NCI-H748 (cell line): ENCODE data around the gene RPS14.

Source experiments
- DNase-seq: peaks from one replicate; lab custom pipeline; 2025; ENCODE audit not compliant: unreplicated experiment; lab: John Stamatoyannopoulos, UW

RPS14 gene

GRCh38 chr5:150449517-150450339, at the start of gene RPS14:
Gene RPS14 (minus strand): TSS chr5:150449739. CDS start chr5:150447733, 2,006 bp downstream.
- peak; percentile 92 for DNase-seq

GRCh38 chr5:150498971-150499370, 49.4 kb upstream of the RPS14 start:
- DNase-seq = no peak

GRCh38 chr5:150498501-150498900, 49.0 kb upstream of the RPS14 start:
- DNase-seq = peak; percentile 47

GRCh38 chr5:150497989-150498317, 48.4 kb upstream of the RPS14 start:
- no peak for DNase-seq

- no peak for DNase-seq
Observed at GRCh38 chr5:150497274-150497988, 47.9 kb upstream of the RPS14 start.

GRCh38 chr5:150496534-150496933, 47.0 kb upstream of the RPS14 start:
- no peak for DNase-seq

- no peak for DNase-seq
Observed at GRCh38 chr5:150496098-150496497, 46.6 kb upstream of the RPS14 start.

GRCh38 chr5:150492621-150493020, 43.1 kb upstream of the RPS14 start:
- no peak for DNase-seq

- no peak for DNase-seq
Observed at GRCh38 chr5:150491876-150492275, 42.3 kb upstream of the RPS14 start.

GRCh38 chr5:150490754-150491153, 41.2 kb upstream of the RPS14 start:
- no peak for DNase-seq

- DNase-seq = no peak
Observed at GRCh38 chr5:150490296-150490669, 40.7 kb upstream of the RPS14 start.

GRCh38 chr5:150489360-150490295, 40.1 kb upstream of the RPS14 start:
- DNase-seq = no peak

GRCh38 chr5:150488519-150489359, 39.2 kb upstream of the RPS14 start:
- DNase-seq = no peak

GRCh38 chr5:150487199-150488061, 37.9 kb upstream of the RPS14 start:
- DNase-seq = no peak

GRCh38 chr5:150486402-150487198, 37.1 kb upstream of the RPS14 start:
- peak; percentile 78 for DNase-seq

GRCh38 chr5:150485693-150486401, 36.3 kb upstream of the RPS14 start:
- DNase-seq = peak; percentile 60

- no peak for DNase-seq
Observed at GRCh38 chr5:150484964-150485692, 35.6 kb upstream of the RPS14 start.
